ENCODE data around the gene RECK.
"Not testable (repeated sequence)": the region's sequence is repeated elsewhere in the genome, so short reads cannot be mapped to it uniquely, and the experiment has no call there.

Gene RECK

GRCh38 chr9:36160126-36160525, 123.4 kb downstream of the RECK start:
- not testable (repeated sequence) for H3K4me1 ChIP-seq (ENCODE audit: control insufficient read depth in 2 of 2, insufficient read depth in 2 of 2, low read length in 2 of 2); H3K27me3 ChIP-seq (ENCODE audit: control insufficient read depth in 2 of 2, insufficient read depth in 2 of 2, low read length in 2 of 2); H3K9ac ChIP-seq (ENCODE audit: low read depth in 1 of 2, low read length in 2 of 2); H3K4me3 ChIP-seq (ENCODE audit: low read length in 2 of 2); H3K9me3 ChIP-seq (ENCODE audit: control insufficient read depth in 2 of 2, low read length in 2 of 2); H3K27ac ChIP-seq (ENCODE audit: low read depth in 2 of 2, low read length in 2 of 2)
- H3K36me3 ChIP-seq (ENCODE audit: control insufficient read depth in 2 of 2, insufficient read depth in 2 of 2, low read length in 2 of 2), result peaks cover 7 to 10% of the 10 kb centered on the region in 2 donors

DNA sequence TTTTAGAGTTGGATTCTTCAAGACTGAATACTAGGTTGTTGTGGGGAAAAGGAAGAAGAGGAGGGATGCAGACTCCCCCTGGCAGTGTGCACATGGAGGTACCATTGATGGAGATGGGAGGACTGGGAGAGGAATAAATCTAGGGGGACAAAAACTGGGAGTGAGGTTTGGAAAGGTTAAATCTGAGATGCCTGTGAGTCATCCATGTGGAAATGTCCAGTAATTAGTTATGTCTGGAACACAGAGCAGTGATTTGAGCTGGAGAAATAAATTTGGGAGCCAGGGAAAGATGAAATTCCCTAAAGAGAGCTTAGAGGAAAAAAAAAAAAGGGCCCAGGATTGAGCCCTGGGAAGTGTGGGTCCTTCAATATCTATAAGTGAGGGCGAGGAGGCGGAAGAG, 124.5 kb downstream of the RECK start:
- H3K9me3 ChIP-seq (ENCODE audit: control insufficient read depth in 2 of 2, low read length in 2 of 2), result no peaks in the 10 kb centered on the region
- H3K36me3 ChIP-seq (ENCODE audit: control insufficient read depth in 2 of 2, insufficient read depth in 2 of 2, low read length in 2 of 2), result peaks cover 7 to 10% of the 10 kb centered on the region in 2 donors
- H3K27me3 ChIP-seq (ENCODE audit: control insufficient read depth in 2 of 2, insufficient read depth in 2 of 2, low read length in 2 of 2), result no peaks in the 10 kb centered on the region
- peaks cover 1 to 6% of the 10 kb centered on the region in 2 donors for H3K4me1 ChIP-seq (ENCODE audit: control insufficient read depth in 2 of 2, insufficient read depth in 2 of 2, low read length in 2 of 2)
- no peak overlapping the region for H3K4me3 ChIP-seq (ENCODE audit: low read length in 2 of 2)
- H3K27ac ChIP-seq (ENCODE audit: low read depth in 2 of 2, low read length in 2 of 2), result no peak overlapping the region
- no peak overlapping the region for H3K9ac ChIP-seq (ENCODE audit: low read depth in 1 of 2, low read length in 2 of 2)

DNA sequence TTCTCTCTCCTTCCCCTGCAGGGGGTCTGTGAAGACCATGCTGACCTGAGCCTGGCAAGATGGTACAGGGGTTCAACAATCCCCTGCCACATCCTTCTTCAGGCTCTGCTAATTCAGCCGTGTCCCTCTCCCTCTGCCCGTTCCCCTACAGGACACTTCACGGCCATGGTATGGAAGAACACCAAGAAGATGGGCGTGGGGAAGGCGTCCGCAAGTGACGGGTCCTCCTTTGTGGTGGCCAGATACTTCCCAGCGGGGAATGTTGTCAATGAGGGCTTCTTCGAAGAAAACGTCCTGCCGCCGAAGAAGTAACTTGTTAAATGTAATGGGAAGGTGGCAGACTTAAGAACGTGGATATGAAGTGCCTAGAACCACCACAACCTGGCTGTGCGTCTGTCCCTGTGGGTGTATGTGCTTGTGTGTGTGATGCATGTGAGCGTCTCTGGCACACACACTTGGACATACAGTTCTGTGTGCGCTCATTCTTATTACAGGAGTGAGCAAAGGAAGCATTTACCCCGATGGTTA, 125.6 kb downstream of the RECK start:
- Histone ChIP-seq H3K4me3 (ENCODE audit: low read length in 2 of 2) (no peak overlapping the region), H3K4me1 (ENCODE audit: control insufficient read depth in 2 of 2, insufficient read depth in 2 of 2, low read length in 2 of 2) (peaks cover 4 to 9% of the 10 kb centered on the region in 2 donors), H3K27me3 (ENCODE audit: control insufficient read depth in 2 of 2, insufficient read depth in 2 of 2, low read length in 2 of 2) (no peaks in the 10 kb centered on the region), H3K27ac (ENCODE audit: low read depth in 2 of 2, low read length in 2 of 2) (no peak overlapping the region), H3K9me3 (ENCODE audit: control insufficient read depth in 2 of 2, low read length in 2 of 2) (no peaks in the 10 kb centered on the region), H3K9ac (ENCODE audit: low read depth in 1 of 2, low read length in 2 of 2) (no peak overlapping the region), H3K36me3 (ENCODE audit: control insufficient read depth in 2 of 2, insufficient read depth in 2 of 2, low read length in 2 of 2) (peaks cover 5 to 7% of the 10 kb centered on the region in 2 donors)

- Histone ChIP-seq H3K36me3 (ENCODE audit: control insufficient read depth in 2 of 2, insufficient read depth in 2 of 2, low read length in 2 of 2) (peaks cover 5 to 7% of the 10 kb centered on the region in 2 donors), H3K27ac (ENCODE audit: low read depth in 2 of 2, low read length in 2 of 2) (peak overlapping the region; percentile 50 to 52), H3K4me1 (ENCODE audit: control insufficient read depth in 2 of 2, insufficient read depth in 2 of 2, low read length in 2 of 2) (peaks cover 4 to 9% of the 10 kb centered on the region in 2 donors), H3K9ac (ENCODE audit: low read depth in 1 of 2, low read length in 2 of 2) (no peak overlapping the region), H3K27me3 (ENCODE audit: control insufficient read depth in 2 of 2, insufficient read depth in 2 of 2, low read length in 2 of 2) (no peaks in the 10 kb centered on the region), H3K4me3 (ENCODE audit: low read length in 2 of 2) (no peak overlapping the region), H3K9me3 (ENCODE audit: control insufficient read depth in 2 of 2, low read length in 2 of 2) (no peaks in the 10 kb centered on the region)
These were observed 126.5 kb downstream of the RECK start for GRCh38 chr9:36163049-36163785.

GRCh38 chr9:36163786-36164170, 127.1 kb downstream of the RECK start:
- Histone ChIP-seq H3K4me1 (ENCODE audit: control insufficient read depth in 2 of 2, insufficient read depth in 2 of 2, low read length in 2 of 2) (peaks cover 4 to 9% of the 10 kb centered on the region in 2 donors), H3K4me3 (ENCODE audit: low read length in 2 of 2) (no peak overlapping the region)

GRCh38 chr9:36164372-36164771, 127.7 kb downstream of the RECK start:
- Histone ChIP-seq H3K9me3 (ENCODE audit: control insufficient read depth in 2 of 2, low read length in 2 of 2) (no peaks in the 10 kb centered on the region), H3K36me3 (ENCODE audit: control insufficient read depth in 2 of 2, insufficient read depth in 2 of 2, low read length in 2 of 2) (peaks cover 5 to 7% of the 10 kb centered on the region in 2 donors), H3K27me3 (ENCODE audit: control insufficient read depth in 2 of 2, insufficient read depth in 2 of 2, low read length in 2 of 2) (no peaks in the 10 kb centered on the region), H3K4me3 (ENCODE audit: low read length in 2 of 2) (no peak overlapping the region), H3K4me1 (ENCODE audit: control insufficient read depth in 2 of 2, insufficient read depth in 2 of 2, low read length in 2 of 2) (peaks cover 4 to 9% of the 10 kb centered on the region in 2 donors), H3K9ac (ENCODE audit: low read depth in 1 of 2, low read length in 2 of 2) (no peak overlapping the region), H3K27ac (ENCODE audit: low read depth in 2 of 2, low read length in 2 of 2) (peak overlapping the region in 1 of 2 donors; percentile 50)

More at GRCh38 chr9:36163786-36164170, 127.1 kb downstream of the RECK start:
- Histone ChIP-seq H3K9ac (ENCODE audit: low read depth in 1 of 2, low read length in 2 of 2) (no peak overlapping the region), H3K9me3 (ENCODE audit: control insufficient read depth in 2 of 2, low read length in 2 of 2) (no peaks in the 10 kb centered on the region), H3K36me3 (ENCODE audit: control insufficient read depth in 2 of 2, insufficient read depth in 2 of 2, low read length in 2 of 2) (peaks cover 5 to 7% of the 10 kb centered on the region in 2 donors), H3K27me3 (ENCODE audit: control insufficient read depth in 2 of 2, insufficient read depth in 2 of 2, low read length in 2 of 2) (no peaks in the 10 kb centered on the region), H3K27ac (ENCODE audit: low read depth in 2 of 2, low read length in 2 of 2) (peak overlapping the region; percentile 50 to 52)

- Histone ChIP-seq H3K27ac (ENCODE audit: low read depth in 2 of 2, low read length in 2 of 2) (no peak overlapping the region), H3K4me3 (ENCODE audit: low read length in 2 of 2) (no peak overlapping the region), H3K9me3 (ENCODE audit: control insufficient read depth in 2 of 2, low read length in 2 of 2) (no peaks in the 10 kb centered on the region), H3K9ac (ENCODE audit: low read depth in 1 of 2, low read length in 2 of 2) (no peak overlapping the region), H3K27me3 (ENCODE audit: control insufficient read depth in 2 of 2, insufficient read depth in 2 of 2, low read length in 2 of 2) (no peaks in the 10 kb centered on the region), H3K36me3 (ENCODE audit: control insufficient read depth in 2 of 2, insufficient read depth in 2 of 2, low read length in 2 of 2) (peaks cover 5 to 7% of the 10 kb centered on the region in 2 donors), H3K4me1 (ENCODE audit: control insufficient read depth in 2 of 2, insufficient read depth in 2 of 2, low read length in 2 of 2) (peaks cover 4 to 9% of the 10 kb centered on the region in 2 donors)
These were observed 128.3 kb downstream of the RECK start for GRCh38 chr9:36164989-36165388.

GRCh38 chr9:36165826-36166167, 129.1 kb downstream of the RECK start:
- no peak overlapping the region for H3K27ac ChIP-seq (ENCODE audit: low read depth in 2 of 2, low read length in 2 of 2)

DNA sequence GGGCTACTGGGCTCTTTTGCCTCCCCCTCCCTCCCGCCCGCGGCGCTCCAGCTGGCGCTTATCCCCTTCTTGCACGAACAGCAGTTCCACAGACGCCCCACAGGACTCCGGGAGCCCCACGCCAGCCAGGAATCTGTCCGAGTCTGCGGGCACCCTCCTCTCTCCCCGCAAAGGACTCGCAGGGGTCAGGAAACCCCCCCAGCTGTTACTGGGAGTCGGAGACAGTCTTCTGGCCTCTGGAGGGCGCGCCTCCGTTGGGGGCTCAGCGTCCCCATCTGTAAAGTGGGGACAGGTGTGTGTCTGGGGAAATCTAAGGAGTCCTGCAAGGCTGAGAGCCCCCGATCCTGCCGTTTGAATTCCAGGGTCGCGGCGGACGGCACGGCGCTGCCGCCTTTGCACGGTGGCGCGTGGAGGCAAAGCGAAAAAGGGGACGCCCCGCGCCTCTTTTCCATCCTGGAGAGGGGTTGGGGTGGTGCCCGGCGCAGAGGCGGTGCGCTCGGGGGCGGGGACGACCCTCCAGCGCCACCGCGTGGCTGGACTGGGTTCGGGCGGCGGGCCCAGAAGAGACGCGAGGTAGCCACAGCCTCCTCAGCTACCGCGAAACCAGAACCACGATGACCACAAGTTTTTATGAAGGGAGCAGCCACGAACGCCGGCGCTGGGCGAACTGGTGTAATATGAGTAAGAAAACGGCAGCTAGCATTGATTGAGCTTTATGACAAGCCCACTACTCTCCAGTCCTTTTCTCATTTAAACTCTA, 129.6 kb downstream of the RECK start:
- H3K27me3 ChIP-seq (ENCODE audit: control insufficient read depth in 2 of 2, insufficient read depth in 2 of 2, low read length in 2 of 2), result no peaks in the 10 kb centered on the region
- no peak overlapping the region for H3K27ac ChIP-seq (ENCODE audit: low read depth in 2 of 2, low read length in 2 of 2)
- peak overlapping the region; percentile 41 to 55 for H3K9ac ChIP-seq (ENCODE audit: low read depth in 1 of 2, low read length in 2 of 2)
- peaks cover 4 to 5% of the 10 kb centered on the region in 2 donors for H3K36me3 ChIP-seq (ENCODE audit: control insufficient read depth in 2 of 2, insufficient read depth in 2 of 2, low read length in 2 of 2)
- H3K4me1 ChIP-seq (ENCODE audit: control insufficient read depth in 2 of 2, insufficient read depth in 2 of 2, low read length in 2 of 2), result peaks cover 4 to 9% of the 10 kb centered on the region in 2 donors
- H3K9me3 ChIP-seq (ENCODE audit: control insufficient read depth in 2 of 2, low read length in 2 of 2), result no peaks in the 10 kb centered on the region
- H3K4me3 ChIP-seq (ENCODE audit: low read length in 2 of 2), result peak overlapping the region; percentile 67 to 72

More at GRCh38 chr9:36165826-36166167, 129.1 kb downstream of the RECK start:
- Histone ChIP-seq H3K36me3 (ENCODE audit: control insufficient read depth in 2 of 2, insufficient read depth in 2 of 2, low read length in 2 of 2) (peaks cover 5 to 7% of the 10 kb centered on the region in 2 donors), H3K9me3 (ENCODE audit: control insufficient read depth in 2 of 2, low read length in 2 of 2) (no peaks in the 10 kb centered on the region), H3K4me3 (ENCODE audit: low read length in 2 of 2) (peak overlapping the region in 1 of 2 donors; percentile 67), H3K27me3 (ENCODE audit: control insufficient read depth in 2 of 2, insufficient read depth in 2 of 2, low read length in 2 of 2) (no peaks in the 10 kb centered on the region), H3K9ac (ENCODE audit: low read depth in 1 of 2, low read length in 2 of 2) (peak overlapping the region in 1 of 2 donors; percentile 55), H3K4me1 (ENCODE audit: control insufficient read depth in 2 of 2, insufficient read depth in 2 of 2, low read length in 2 of 2) (peaks cover 4 to 9% of the 10 kb centered on the region in 2 donors)

- no peaks in the 10 kb centered on the region for H3K27me3 ChIP-seq (ENCODE audit: control insufficient read depth in 2 of 2, insufficient read depth in 2 of 2, low read length in 2 of 2)
These were observed 132.5 kb downstream of the RECK start, which contains the start of gene CCIN for GRCh38 chr9:36169166-36169565. CCIN (plus strand) TSS chr9:36169388; CDS start chr9:36169503, 115 bp downstream.

More at GRCh38 chr9:36169166-36169565, 132.5 kb downstream of the RECK start, which contains the start of gene CCIN:
- H3K9me3 ChIP-seq (ENCODE audit: control insufficient read depth in 2 of 2, low read length in 2 of 2), result no peaks in the 10 kb centered on the region
- H3K9ac ChIP-seq (ENCODE audit: low read depth in 1 of 2, low read length in 2 of 2), result no peak within 1 kb of the TSS
- H3K4me3 ChIP-seq (ENCODE audit: low read length in 2 of 2), result no peak within 1 kb of the TSS
- H3K36me3 ChIP-seq (ENCODE audit: control insufficient read depth in 2 of 2, insufficient read depth in 2 of 2, low read length in 2 of 2), result no peaks in the 10 kb centered on the region
- H3K27ac ChIP-seq (ENCODE audit: low read depth in 2 of 2, low read length in 2 of 2), result no peak within 1 kb of the TSS
- H3K4me1 ChIP-seq (ENCODE audit: control insufficient read depth in 2 of 2, insufficient read depth in 2 of 2, low read length in 2 of 2), result peaks cover 4 to 6% of the 10 kb centered on the region in 2 donors
